Fibroblast of gingiva (primary cell): Measurements from ENCODE around the gene ZC3H12C.
A peak's percentile ranks its signal among the peaks of the same experiment; 100 is the strongest.

Source experiments
- DNase-seq: peaks from one replicate; pipeline ENCODE4 v3.0.0-alpha.2; 2011; ENCODE audit warnings: low read depth

Gene ZC3H12C

DNA sequence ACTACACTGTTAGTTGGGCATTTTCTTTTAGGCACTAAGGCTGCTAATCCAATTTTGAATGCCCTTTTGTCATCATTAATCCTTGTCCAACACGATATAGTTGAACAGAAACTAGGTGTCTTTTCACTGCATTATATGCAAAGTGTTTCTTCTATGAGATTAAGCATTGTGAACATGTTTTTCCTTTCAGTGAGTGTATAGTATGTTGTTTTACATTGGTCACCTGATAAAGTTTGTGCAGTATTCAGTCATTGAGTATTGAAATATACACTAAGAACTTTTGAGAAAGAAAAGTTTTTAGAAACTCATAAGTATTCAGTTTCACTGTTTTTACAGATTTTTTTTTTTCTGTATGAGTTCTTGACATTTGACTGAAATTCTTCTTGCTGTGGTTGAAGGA is 59.0 kb downstream of the ZC3H12C start:
- no peak for DNase-seq

DNA sequence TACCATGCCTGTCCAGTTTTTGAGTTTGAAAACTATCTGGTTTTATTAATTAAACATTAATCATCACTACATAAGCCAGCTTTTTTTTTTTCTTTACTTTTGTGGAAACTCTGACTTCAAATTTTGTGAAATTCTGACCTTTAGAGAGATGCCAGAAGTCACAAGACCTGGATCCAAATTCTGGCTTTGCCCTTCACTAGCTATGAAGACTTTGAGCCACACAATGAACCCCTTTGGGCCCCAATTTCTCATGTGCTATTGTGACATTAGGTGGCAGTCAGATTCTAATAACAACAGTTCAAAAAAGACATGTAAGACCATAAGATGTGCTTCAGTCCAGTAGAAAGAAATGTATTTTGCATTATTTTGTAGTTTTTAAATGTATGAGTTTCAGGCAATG is 60.3 kb downstream of the ZC3H12C start:
- DNase-seq = peak; percentile 31

DNA sequence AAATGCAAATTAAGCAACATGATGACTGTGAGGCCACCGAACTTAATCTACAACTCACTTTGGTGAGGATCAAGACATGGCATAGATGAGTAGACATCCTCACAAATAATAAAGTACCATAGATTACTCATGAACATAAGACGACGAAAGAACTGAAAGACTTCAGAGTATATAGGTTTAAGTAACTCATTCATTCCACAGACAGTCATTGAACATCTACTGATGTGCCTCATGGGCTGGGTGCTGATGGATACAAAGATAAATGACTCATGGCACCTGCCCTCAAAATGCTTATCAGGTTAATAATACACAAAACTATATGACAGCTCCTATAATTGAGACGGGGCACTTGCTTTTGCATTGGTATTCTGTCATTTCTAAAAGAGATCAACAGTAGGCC is 63.3 kb downstream of the ZC3H12C start:
- DNase-seq = no peak

DNA sequence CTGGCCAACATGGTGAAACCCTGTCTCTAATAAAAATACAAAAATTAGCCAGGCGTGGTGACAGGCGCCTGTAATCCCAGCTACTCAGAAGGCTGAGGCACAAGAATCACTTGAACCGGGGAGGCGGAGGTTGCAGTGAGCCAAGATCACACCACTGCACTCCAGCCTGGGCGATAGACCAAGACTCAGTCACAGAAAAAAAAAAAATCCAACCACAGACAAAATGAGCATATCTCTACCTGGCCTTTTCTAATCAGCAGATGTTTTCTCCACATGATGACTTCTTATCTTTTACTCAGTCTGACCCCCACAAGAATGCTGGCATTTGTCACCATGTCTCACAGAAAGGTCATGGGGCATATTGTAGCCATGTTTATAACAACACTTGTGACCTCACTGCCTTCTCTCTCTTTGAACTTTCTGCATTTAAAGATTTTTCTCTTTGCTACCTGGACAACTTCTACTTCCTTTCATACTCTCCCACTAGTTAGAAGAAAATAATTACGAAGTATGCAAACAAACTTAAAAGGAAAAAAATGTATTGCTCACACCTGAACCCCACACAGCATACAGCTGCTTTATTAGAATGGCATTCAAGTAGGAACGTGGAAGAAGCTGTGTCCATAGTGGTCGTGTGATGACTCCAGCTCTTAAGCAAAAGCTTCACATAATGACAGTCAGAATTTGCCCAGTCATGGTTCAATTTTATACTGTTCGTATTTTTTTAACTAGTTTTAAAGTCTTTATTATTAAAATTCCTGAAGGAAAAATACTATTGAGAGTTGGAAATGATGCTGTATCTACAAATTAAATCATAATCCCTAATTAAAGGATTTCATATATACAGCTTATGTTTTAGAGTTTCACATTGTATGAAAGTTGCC is 65.4 kb downstream of the ZC3H12C start:
- DNase-seq = no peak

DNA sequence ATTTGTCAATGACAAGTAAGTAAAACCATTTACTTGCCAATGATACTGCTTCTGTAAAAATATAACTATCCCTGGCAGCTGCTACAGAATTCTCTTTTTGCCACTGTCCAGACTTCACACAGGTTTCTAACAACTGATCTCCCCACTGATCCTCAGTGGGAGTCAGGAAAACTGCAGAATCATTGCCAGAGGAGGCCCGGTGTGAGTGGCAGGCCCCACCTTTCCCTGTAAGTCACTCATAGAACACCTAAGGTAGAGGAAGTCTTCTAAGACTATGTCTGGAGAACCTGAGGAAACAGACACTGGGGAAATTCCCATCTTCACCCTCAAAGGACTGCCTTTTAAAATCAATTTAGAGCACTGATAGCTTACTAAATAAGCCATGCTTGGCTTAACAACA is 66.3 kb downstream of the ZC3H12C start:
- no peak for DNase-seq

DNA sequence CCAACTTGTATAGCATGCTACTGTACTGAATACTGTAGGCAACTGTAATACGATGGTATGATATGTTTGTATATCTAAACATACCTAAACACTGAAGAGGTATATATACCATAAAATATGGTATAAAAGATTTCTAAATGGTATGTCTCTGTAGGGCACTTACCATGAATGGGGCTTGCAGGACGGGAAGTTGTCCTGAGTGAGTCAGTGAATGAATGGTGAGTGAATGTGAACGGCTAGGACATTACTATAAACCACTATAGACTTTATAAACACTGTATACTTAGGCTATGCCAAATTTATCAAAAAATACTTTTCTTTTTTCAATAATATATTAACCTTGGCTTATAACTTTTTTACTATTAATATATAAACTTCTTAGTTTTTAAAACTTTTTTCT is 66.8 kb downstream of the ZC3H12C start:
- no peak for DNase-seq

DNA sequence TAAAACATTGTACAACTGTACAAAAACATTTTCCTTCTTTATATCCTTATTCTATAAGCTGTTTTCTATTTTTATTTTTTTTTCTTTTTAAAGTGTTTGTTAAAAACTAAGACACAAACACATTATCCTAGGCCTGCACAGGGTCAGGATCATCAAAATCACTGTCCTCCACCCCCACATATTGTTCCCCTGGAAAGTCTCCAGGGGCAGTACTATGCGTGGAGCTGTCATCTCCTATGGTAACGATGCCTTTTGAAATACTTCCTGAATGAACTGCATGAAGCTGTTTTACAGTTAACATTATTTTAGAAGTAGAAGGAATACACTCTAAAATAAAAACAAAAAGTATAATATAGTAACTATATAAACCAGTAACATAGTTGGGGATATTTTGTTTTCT is 67.2 kb downstream of the ZC3H12C start:
- no peak for DNase-seq

DNA sequence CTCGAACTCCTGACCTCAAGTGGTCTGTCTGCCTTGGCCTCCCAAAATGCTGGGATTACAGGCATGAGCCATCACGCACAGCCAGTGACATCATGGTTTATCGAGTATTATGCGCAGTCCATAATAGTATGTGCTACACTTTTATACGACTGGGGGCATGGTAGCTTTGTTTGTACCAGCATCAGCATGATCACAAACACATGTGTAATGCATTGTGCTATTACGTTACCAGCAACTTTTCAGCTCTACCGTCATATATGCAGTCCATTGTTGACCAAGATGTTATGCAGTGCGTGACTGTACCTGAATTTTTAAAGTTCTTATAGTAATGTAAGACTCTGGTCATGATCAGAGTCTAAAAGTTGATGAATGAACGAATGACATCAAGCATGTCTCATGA is 67.9 kb downstream of the ZC3H12C start:
- DNase-seq = no peak

DNA sequence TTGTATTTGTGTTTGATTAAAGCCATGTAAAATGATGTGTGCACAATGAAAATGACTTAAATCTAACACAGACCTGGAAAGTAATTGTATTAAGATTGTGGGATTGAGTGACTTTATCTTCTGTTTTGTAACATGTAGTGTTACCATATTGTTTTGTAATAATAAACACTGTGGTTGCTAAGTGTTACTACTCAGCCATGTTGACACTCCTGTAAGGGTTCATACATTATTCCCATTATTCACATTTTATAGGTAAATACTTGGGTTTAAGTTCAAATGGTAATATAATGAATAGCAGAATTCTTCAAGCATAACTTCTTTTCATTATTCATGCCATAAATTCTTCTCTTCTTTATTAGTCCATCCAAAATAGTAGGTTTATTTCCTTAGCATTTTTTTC is 69.0 kb downstream of the ZC3H12C start:
- no peak for DNase-seq

DNA sequence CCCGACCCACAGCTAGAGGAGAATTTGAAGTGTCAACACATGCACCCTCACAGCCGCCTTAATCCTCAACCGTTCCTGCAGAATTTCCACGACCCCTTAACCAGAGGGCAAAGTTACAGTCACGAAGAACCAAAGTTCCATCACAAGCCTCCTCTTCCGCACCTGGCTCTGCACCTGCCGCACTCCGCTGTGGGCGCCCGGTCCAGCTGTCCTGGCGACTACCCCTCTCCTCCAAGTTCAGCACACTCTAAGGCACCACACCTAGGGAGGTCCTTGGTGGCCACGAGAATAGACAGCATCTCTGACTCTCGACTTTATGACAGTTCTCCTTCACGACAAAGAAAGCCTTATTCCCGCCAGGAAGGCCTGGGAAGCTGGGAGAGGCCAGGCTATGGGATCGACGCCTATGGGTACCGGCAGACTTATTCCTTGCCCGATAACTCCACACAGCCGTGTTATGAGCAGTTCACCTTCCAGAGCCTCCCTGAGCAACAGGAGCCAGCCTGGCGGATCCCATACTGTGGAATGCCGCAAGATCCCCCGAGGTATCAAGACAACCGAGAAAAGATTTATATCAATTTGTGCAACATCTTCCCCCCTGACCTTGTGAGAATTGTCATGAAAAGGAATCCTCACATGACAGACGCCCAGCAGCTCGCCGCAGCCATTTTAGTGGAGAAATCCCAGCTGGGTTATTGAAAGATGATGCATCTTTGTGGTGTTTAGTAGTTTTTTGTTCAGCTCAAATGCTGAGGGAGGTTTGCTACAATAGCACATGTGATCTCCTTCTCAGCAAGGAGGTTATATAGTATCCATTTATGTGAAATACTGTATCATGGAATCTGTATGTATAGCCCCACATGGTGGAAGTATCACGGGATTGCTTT is 72.1 kb downstream of the ZC3H12C start:
- DNase-seq = no peak

DNA sequence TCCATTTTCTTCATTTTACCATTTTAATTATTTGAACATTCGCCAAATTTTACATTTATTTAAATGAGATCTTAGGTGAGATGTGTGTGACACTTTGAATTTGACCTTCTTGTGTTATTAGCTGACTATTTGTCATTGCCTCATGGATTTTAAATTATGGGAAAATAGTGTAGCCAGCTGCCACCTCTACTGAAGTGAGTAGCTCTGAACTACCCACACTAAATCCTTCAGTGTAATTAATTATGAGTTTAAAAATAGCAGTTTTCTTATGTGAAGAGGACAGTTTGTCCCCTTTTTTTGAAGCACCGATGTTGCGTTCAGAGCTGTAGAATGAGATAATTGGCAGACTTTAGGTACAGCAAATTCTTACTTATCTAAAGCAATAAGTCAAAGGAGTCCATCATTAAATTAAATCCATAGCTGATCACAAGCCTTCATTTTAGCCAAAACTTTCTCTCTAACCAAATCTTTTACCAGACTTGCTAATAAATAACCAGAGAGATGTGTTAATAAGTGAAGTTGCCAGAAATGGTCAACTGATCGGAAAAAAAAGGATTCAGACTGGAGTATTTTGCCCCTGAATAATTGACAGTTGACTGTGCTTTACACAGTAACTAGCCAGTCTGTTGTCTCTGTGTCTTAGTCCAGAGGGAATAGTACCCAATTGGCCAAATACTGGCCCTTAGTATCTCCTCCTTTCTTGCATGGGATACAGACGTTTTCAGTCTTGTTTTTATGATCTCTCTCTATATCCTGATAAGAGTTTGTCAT is 75.0 kb downstream of the ZC3H12C start:
- no peak for DNase-seq

DNA sequence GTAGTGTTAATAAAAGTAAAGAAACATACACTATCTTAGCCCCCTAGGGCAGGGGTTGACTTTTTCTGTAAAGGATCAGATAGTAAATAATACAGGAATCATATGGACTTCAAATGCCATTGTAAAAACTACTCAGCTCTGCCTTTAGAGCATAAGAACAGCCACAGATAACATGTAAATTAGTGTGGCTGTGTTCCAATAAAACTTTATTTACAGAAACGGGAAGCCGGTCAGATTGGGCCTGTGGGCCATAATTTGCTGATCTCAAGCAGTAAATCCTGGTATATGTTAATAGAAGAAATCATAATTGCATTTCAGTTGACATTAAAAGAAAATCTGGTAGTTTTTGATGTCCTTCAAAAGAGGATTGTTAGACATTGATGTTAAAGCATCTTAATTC is 76.5 kb downstream of the ZC3H12C start:
- no peak for DNase-seq

DNA sequence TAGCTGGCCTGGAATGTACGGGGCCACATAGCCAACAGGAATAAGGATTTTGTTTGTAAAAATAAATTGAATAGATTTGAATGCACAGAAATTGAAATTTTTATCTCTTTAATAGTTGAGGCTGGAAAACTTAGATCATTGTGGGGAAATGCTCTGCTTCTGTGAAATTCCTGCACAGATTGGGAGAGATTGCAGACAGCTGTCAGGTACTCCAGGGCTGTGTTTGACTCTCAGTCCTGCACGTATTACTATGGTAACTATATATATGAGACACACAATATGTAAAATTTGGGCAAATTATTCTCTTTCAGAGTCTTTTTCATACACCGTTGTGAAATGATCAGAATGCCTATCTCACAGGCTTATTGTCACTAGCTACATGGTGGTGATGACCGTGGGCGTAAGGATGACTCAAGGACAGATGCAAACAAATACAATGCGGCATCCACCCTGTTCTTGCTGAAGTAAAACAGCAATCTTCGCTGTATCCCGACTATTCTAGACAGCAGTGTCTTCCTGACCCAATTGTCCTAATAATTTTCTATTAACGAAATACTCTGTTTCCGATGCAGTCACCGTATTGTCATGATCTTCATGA is 79.4 kb downstream of the ZC3H12C start:
- DNase-seq = no peak

DNA sequence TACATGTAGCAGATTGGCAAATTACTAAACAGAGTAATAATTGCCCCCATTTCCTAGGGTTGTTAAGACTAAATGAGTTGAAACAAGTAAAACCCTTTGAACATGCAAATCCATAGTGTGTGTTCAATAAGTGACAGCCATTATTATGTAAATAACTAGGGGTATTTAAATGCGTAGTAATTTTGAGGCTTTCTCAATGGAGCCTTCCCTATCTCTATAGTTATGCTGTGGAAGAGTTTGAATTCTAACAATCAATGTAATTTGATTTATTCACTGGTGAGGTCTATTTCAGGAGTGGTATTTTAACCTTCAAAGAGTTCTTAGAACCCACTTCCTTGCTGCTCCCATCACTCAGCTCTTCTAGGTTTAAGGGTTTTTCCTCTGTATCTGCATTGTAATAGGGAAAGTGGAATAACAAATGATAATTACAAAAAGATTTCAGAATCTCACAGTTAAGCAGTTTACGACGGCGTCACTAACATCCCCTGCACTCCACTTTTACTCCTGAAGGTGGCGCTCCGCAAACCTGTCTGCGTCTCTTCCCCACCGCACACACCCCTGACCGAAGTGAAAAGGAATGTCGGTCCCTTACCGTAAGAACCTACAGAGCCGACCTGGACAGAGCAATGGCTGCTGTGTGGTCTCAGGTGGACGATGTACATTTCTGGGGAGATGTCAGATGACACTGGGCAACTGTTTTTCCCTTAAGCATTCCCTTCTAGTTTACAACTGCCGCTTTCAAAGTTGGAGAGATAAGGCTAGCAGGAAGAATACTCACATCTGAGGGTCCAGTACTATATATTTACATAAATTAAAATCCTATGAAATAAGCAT is 80.8 kb downstream of the ZC3H12C start:
- DNase-seq = peak; percentile 73

DNA sequence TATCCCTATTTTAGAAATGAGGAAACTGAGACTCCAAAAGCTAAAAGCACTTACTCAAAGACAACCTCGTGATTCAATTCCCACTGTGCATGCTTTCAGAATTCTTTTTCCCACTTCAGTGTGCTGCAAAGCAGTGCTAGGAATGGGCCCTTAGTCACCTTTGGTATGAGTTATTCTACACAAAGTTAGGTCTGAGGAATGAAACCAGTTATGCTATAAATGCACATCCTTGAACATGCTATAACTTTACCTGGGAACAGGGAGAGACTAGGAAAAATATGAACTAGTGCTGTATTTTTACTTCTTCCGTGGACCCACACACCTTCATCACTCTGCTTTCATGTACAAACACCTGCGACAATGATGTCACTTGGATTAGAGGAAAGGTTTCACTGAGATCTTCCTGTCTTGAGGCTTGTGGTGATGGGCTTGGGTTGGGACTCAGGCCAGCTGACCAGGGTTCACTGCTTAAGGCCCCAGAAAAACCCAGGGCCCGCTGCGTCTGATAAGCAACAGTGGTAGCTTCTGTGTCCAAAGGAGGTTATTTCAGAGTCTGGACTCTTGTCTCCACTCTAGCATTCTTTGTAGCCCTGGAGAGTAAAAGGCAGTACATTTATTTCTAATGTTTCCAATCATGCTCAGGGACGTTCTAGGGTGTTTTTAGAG is 81.6 kb downstream of the ZC3H12C start:
- DNase-seq = no peak

DNA sequence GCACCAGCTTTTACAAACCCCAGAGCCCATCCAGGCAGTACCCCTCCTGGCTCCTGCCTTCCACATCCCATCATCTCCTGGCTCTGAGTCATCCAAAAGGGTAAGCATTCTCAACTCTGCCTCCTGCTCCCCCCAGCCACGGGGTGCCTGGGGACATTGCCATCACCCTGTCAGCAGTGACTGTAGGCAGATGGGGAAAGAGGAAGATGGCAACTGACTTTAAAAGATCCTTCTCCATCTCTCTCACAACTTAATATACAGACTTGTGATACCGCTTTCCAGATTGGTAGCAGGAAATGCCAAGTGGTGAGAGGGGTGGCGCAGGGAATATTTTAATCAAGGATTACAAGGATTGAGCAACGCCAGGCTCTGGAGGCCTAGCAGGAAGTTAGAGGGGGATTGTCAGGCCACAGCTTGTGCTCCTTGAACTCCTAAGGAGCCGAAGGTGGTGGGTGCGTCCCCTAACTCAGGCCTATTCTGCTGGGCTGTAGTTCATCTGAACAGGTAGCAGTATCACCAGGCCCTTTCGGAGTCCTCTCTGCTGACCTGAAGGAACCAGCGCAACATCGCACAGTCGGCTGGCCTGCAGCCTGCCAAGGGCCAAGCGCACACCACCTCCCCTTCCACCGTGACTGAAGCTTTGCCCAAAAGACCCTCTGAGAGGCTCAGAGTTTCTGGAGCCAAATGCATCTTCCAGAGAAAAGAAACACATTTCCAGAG is 83.3 kb downstream of the ZC3H12C start:
- DNase-seq = peak; percentile 64

DNA sequence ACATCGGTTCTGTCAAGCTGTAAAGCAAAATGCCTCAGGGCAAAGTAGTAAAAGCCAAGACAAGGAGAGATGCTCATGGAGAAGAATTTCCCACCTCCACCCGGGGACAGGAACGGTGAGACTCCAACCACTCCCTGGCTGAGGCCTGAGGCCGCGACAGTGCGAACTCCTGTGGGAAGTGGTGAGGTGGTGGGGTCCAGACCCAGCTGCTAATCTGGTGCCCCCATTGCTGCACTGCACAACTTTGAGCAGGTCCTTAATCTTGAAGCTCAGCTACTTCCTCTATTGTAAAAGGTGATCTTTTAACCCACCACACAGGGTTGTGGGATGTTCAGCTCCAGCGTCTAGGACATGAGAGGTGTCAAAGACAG is 83.9 kb downstream of the ZC3H12C start:
- no peak for DNase-seq

DNA sequence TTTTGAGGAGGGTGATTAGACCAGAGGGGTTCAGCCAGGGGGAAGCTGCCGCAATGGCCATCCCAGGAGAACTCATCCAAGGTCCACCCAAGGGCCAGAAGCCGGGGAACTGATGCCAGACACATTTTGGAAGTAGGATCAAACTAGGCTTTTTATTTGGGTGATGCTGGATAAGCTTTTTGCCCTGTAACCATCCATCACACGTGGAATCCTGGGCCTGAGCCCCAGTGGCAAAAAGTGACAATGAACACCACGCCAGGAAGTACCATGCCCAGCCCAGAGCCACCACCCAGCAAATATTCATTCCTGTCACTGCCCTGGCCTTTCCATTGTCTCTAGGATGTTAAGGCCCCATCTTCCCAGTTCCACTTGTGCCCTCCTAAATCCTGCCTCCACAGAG is 85.9 kb downstream of the ZC3H12C start:
- no peak for DNase-seq

DNA sequence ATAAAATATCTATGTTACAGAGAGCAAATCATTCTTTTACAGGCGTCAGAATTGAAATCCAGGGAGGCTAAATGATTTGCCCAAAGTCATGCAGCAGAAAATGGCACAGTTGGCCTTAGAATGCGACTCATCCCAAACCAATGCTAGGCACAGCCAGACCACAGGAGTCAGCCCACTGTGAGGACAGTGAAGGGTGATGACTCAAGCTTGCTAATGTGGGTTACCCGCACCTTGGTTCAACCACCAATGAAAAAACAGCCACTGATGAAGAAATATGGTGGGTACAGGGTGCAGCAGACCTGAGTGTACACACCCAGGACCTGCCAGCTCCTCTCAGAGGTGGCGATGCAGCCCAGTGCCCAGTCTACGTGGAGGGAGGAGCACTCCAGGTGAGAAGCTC is 89.7 kb downstream of the ZC3H12C start:
- DNase-seq = no peak

DNA sequence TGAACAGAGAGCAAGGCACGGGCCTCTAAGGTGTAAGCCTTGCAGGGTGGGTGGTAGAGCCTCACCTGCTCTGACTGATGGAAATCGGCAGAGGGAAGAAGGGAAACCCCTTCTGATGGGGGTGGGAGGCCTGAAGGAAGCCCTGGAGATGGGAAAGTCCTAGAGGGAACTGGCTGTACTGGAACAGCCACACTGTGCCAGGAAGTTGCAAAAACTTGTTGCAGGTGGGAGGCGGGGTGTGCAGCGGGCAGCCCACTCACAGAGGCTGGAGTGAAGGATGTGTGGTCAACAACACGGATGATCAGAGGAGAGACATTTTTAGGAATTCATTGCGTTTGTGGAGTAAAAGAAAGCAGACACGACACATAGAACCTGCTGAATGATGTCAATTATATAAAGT is 91.3 kb downstream of the ZC3H12C start:
- no peak for DNase-seq
